Endothelial cell of hepatic sinusoid (primary cell): ENCODE data around the gene ACVR1C.
"Not testable (repeated sequence)": the region's sequence is repeated elsewhere in the genome, so short reads cannot be mapped to it uniquely, and the experiment has no call there.

Experiments used
- in situ Hi-C: cut with HindIII; loops from 2 replicates; pipeline ENCODE4 v1.10.0; 2017; ENCODE audit warnings: low sequenced_read_pairs

ACVR1C gene

DNA sequence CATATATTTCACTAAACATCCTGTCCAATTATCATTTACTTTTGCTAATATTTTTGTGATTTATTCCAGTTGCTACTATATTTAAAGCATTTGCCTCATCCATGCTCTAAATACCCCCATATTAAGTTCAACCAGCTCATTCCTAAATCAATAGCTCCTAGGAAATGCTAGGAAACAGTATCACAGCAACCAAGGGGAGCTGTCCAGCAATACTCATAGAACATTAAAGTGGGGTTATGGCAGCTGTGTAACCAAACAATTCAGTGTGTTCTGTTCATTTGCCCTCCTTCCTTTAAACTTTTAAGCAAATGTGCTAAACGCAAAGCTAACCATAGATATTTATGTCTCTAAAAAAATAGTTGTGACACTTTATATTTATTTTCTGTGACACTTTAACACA is 41.1 kb downstream of the ACVR1C start:
- in situ Hi-C loops: no loop called here

DNA sequence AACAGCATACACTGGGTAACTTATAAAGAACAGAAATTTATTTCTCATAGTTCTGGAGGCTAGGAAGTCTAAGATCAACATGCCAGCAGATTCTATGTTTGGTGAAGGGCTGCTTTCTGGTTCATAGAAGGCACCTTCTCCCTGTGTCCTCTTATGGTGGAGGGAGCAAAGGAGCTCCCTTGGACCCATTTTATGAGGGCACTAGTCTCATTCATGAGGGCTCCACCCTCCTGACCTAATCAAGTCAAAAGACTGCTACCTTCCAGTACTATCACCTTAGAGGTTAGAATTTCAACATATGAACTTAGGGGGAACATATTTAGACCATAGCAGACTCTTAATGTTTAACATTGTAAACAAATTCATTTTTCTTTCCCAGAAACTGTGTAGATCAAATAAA is 54.5 kb downstream of the ACVR1C start:
- in situ Hi-C loops: no loop called here

DNA sequence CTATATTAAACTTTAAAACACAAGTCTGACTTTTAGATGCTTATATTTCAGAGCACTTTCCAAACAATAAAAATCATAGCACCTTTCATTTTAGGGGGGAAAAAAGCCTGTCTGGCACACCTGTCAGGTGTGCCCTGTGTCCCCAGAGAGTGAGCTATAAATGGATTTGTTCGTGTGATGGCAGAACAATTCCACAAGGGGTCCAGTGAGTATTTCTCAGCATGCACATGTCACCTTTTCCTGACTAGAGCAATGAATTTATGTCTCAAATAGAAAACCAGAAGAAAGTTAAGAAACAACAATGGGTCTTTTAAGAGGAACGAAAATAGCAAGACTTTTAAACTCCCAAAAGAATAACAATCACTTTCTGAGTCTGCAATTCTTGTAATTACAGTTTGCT is 55.9 kb downstream of the ACVR1C start:
- in situ Hi-C loops: no loop called here

DNA sequence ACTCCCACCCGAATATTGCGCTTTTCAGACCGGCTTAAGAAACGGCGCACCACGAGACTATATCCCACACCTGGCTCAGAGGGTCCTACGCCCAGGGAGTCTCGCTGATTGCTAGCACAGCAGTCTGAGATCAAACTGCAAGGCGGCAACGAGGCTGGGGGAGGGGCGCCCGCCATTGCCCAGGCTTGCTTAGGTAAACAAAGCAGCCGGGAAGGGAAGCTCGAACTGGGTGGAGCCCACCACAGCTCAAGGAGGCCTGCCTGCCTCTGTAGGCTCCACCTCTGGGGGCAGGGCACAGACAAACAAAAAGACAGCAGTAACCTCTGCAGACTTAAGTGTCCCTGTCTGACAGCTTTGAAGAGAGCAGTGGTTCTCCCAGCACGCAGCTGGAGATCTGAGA is 62.0 kb downstream of the ACVR1C start:
- in situ Hi-C loops: not testable (repeated sequence)

DNA sequence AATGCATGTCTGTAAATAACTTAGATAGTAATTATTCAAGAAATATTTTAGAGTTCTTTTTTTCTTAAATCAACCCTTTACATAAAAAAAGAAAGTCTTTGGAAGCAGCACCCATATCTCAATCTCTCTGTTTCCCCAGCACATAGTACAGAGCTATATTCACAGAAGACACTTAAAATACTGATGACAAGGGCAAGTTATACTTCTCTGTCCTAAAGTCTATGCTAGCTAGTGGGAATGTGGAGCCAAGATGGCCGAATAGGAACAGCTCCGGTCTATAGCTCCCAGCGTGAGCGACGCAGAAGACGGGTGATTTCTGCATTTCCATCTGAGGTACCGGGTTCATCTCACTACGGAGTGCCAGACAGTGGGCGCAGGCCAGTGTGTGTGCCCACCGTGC is 62.6 kb downstream of the ACVR1C start:
- in situ Hi-C loops: not testable (repeated sequence)

DNA sequence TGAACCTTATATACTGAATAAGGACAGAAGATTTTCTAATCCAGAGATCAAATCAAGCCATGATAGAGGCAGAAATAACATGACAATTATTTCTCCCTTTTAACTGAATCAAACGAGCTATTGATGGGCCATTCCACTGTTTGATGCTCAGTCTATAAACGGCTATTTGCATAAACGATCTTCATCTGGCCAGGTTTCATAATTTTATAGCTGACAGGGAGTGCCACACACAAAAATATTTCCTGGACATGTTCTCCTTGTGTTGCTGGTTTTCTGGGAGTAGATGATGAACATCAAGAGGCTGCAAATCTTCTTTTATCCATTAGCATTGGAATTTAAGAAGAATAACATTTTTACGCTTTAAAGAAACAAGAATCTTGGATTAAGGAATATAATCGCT is 63.1 kb downstream of the ACVR1C start:
- in situ Hi-C loops: no loop called here

DNA sequence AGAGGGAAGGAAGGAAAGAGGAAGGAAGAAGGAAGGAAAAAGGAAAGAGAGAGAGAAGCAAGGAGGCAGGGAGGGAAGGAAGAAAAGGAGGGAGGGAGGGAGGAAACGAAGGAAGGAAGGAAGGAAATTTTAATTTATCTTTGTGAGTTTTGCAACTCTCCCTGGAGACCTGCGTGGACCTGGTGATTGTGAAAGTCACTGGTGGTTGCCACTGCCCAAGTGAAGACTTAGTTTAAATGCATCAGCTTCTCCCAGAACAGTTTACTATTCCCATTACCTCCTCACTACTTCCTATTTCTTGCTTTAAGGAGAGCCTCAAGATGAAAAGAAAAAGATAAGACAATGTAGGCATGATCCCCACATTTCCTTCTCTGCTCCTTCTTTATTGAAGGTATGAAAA is 68.8 kb downstream of the ACVR1C start:
- in situ Hi-C loops: no loop called here

DNA sequence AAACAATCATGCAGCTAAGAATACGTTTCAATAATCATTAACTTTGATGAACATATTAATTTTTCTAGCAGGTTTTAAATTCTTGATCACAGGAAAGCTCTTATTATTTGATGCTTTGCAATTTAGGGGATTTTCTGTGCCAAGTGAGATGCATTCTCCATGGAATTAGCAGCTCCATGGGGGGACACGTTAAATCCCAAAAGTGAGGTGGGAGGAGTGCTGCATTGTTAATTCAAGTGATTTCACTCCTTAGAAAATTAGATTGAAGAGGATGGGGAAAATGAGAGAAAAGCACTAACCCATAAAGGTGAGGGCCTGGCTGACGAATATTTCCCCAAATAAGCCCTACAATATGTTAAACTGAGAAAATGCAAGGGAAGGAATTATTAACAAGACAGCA is 69.2 kb downstream of the ACVR1C start:
- in situ Hi-C loops: no loop called here

DNA sequence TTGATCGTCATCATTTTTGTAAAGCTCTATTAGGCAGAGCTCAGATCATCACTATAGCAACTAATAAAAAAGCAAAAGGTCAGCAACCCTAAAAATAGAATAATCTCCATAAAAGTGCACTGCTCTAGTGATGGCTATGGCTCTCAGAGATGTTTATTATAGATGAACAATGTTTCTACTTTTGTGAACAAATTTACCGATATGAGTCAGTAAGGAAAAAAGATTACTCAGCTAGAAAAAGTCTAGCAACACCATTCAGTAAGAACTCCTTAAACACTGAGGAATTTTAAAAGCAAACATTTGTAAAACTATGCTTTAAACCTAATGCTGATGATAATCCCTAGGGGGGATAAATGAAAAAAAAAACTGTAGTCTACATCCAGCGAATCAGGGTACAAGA is 69.6 kb downstream of the ACVR1C start:
- in situ Hi-C loops: no loop called here

DNA sequence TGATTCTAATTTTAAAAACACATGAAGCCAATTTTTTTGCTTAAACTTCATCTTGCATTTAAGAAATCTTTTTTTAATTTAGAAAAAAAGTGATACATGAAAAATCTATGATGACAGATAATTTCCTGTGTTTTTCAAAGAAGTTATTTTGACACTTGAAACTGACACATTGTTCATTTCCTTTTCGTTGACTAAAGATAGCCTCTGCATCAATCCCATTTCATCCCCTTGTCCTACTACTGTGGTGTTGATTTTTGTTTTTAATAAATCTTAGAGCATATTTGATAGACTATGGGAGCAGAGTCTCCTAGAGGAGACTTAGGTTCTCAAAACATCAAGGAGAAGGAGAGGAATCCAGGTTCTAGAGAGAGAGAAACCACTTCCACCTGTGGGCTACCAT is 70.9 kb downstream of the ACVR1C start:
- in situ Hi-C loops: no loop called here

DNA sequence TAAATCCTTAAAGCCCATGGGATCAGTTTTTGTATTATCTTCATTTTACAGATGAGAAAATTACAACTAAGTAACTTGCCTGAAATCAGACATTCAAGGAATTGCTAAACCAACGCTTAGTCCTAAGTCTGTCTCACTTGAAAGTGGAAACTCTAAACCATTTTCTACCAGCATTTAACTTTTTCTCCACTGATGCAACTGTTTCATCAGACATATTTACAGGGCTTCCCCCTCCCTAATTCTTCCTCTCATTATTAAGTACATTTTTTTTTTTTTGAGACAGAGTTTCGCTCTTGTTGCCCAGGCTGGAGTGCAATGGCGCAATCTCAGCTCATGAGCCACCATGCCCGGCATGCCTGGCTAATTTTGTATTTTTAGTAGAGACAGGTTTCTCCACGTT is 88.6 kb downstream of the ACVR1C start:
- in situ Hi-C loops: no loop called here

DNA sequence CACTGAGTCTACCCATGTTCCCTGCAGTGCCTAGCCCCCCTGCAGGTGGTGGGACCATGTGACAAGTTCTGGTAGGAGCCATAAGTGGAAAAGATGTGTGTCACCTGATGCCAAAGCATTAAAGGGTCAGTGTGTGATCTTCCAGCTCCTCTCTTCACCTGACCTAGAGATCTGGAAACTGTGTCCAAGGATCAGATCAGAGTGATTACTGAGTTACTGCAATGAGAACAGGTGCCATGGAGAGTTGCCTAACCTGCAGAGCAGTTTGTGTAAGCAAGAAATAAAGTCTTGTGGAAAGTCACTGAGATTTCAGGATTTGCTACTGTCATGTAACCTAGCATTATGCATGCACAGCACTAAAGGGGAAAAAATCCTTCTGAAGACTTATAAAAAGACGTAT is 90.6 kb downstream of the ACVR1C start:
- in situ Hi-C loops: no loop called here

DNA sequence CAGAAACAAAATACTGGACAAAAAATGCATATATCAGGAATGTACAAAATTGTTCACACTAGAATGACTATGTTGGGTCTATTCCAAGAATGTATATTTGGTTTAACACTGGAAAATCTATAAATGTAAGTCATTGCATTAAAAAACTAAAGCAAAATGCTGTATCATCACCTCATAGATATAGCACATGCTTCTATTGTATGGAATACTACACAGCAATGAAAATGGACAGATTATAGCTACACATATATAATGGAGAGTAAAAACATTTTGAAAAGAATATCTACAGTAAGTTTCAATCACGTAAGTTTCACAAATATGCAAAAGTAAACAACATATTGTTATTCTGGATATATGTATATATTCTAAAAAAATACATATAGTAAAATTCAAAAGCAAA is 91.8 kb downstream of the ACVR1C start:
- in situ Hi-C loops: no loop called here

DNA sequence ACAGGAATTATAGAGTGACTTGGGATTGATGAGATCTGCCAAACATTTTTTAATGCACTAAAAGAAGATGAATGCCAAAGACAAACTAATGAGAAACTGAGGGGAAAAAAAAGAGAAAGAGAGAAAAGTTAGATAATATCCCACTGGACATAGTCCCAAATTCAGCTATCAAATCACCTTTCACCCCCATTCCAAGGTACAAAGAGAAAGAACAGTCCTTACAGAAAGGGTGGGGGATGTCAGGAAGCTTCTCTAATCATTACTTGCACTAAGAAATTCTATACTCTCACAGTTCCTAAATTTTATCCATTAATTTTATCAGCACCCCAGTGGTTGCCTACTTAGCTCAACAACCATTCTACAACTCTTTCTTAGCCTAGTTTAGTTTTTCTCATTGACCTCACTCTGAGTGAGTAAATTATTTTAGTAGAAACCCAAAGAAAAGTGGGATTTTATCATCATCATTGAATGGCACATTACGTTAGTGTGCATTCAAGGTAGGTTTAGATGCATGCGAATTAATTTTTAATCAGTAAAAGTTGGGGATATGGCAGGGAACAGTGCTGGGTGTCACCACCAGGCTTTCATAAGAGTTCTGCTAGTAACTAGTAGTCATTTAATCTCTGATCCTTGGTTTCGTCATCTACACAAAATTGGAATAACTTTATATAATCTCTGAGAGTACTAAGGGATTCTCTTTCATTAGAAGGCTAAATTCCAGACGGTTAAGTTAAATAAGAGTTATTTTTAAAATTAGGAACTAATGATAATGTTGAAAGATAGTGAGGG is 99.5 kb downstream of the ACVR1C start:
- in situ Hi-C loops: no loop called here

DNA sequence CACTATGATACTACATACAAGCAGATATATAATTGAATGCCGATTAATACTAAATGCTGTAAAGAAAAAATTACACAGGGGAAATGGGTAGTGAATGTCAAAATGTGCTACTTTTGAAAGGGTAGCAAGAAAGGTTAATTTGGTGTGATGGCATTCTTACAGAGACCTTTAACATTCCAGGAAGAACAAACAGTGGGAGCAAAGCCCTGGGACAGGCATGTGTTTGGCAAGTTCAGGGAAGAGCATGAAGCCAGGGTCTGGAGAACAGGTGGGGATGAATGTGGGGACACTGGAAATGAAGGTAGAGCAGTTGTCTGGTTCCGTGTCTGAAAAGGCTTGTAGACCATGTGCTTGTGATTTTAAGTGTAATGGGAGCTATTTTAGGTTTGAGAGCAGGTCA is 102.6 kb downstream of the ACVR1C start:
- in situ Hi-C loops: no loop called here

DNA sequence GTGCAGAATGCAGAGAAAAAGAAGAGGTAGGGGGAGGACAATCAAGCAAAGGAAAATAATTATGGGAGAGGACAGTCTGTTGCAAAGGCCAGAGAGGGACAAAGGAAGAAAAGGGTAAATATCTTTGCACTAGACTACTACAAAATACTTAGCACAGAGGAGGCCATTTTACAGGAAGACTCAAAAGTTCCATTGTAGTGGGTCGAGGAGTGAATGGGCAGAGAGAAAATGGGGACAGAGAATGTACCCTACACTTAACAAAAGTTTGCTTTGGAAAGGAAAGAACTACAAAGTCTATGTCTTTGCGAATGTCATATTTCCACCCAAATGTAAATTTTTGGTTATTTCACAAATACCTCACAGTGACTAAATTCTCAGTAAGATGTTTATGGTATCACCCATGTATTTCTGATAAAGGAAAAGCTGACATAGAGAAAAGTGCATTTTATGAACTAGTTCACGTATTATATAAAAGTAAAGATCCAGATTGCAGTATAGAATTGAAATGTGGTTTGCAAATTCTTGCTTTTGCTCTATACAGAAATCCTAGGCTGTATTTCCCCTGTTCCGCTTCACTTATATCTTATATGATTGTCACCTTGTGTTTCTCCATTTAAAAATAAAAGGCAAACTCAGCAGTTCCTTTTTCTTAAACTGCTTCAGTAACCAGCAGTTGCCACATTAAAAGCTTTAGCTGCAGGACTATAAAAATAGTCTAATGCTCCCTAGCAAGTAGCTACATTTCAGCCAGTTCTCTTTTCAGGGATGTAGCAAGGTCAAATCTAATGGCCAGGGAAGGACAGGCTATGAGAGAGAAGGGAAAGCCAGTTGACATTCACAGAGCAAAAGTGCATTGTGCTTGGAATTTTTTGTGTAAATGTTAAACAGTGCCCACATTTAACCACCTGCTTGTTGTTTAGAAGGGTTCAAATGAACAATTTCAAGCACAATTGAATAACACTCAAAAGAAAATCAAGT is 105.1 kb downstream of the ACVR1C start:
- in situ Hi-C loops: no loop called here

DNA sequence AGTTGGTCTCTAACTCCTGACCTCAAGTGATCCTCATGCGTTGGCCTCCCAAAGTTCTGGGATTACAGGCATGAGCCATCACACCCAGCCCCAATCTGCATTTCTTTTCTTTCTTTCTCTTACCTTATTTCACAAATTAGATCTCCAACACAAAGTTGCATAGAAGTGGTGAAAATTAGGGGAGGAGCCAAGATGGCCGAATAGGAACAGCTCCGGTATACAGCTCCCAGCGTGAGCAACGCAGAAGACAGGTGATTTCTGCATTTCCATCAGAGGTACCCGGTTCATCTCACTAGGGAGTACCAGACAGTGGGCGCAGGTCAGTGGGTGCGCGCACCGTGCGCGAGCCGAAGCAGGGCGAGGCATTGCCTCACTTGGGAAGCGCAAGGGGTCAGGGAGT is 113.7 kb downstream of the ACVR1C start:
- in situ Hi-C loops: not testable (repeated sequence)

DNA sequence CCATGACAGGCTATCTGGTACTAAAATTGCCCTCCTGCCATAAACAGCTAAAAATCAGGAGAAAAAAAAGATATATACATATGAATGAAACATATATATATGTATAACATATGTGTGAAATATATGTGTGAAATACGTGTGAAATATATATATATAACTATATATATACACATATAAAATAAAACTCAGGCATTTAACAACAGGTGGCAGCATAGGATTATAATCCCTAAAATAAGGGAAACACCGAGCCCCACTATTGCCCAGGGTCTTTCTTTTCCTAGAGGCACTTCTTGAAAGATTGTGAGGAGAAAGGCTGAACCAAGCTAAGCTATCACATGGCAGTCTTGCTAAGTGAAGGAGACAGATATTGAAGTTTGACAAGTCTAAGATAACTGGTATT is 118.9 kb downstream of the ACVR1C start:
- in situ Hi-C loops: no loop called here

DNA sequence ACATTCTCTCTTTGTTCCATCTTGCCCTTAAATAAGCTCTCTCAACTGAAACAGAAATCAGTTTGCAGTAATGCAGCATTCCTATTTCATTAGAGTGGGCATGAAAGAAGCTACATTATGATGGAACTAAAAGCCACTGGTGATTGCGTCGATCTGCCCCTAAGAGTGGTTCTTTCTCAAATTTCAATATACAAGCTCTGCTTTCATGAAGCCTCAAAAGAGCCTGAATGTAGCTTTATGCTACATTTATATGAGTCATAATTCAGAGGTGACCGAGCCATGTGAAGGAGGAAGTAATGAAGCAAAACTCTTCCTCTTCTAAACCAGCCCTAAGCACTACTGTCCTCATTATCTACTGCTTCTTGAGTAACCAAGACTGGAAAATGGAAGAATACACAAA is 120.0 kb downstream of the ACVR1C start:
- in situ Hi-C loops: no loop called here

DNA sequence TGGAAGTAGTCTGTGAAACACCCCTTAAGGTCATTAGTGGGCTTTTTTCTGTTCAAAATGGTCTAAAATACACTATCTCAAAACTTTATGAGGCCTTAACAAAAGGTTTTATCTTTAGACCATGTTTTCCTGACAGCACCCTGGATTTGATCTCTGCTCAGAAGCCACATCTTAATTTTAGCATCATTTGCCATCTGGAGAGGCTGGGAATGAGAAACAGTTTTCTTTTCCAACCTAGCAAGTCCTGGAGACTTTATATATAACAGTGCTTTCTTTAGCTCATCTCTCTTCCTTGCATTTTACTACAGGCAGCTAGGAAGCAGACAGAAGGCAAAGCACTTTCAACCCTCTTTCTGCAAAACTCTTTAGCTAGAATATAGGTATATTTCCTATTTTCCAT is 122.1 kb downstream of the ACVR1C start:
- in situ Hi-C loops: no loop called here

DNA sequence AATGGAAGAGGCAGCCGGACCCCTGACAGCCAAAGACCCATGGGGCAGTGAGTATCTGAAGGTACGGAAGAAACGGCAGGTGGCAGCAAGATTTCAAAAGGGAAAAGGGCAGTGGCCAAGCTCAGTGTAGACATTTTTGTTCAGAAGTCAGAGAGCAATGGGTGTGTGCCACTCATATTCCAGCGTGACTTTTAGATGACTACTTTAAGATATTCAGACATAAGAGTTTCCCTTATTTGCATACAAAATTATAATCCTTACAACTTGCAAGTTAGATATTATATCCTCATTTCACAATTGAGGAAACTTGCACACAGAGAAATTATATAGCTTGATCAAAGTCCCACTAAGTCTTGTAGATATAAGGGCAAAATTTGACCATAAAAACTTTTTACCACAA is 124.0 kb downstream of the ACVR1C start:
- in situ Hi-C loops: no loop called here

DNA sequence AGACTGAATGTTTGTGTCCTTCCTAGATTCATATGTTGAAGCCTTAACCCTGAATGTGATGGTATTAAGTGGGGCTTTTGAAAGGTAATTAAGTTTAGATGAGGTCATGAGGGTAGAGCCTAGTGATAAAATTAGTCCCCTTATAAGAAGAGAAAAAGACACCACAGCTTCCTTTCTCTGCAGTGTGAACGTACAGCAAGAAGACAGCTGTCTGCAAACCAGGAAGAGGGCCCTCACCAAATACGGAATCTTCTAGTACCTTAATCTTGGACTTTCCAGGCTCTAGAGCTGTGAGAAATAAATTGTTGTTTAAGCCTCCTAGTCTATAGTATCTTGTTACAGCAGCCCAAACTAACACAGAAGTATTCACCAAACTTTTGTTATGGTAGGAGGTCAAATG is 127.6 kb downstream of the ACVR1C start:
- in situ Hi-C loops: no loop called here
